MCF 10A (cell line): ENCODE measurements around the gene ATG4A. TPM values are rescaled to one million over a fixed set of nuclear protein-coding genes. Genes with fewer than 3 reads are reported as not detected.

Experiments used
- BruUV-seq: library from RNA; stranded (reverse); fragments of 400-500 nt; replicated peaks from 2 replicates; lab custom pipeline; 2021; lab: Mats Ljungman, UMichigan
- CTCF ChIA-PET: fragments of 300-600 bp; sonication (Branson Sonifier 250); formaldehyde crosslinking; extraction: SDS; loops from one replicate; lab custom pipeline; 2021; ENCODE audit warnings: antibody characterized with exemption, inconsistent platforms; lab: Yijun Ruan, JAX
- POLR2A ChIA-PET: fragments of 300-600, 350-650 bp; sonication (Branson Sonifier 250); formaldehyde crosslinking; extraction: SDS; loops from one replicate; lab custom pipeline; 2020; ENCODE audit warnings: antibody characterized with exemption, inconsistent platforms; lab: Yijun Ruan, JAX
- DNase-seq: peaks from one replicate; pipeline ENCODE4 v3.0.0-alpha.2; 2018; ENCODE audit not compliant: unreplicated experiment
- H3K27ac Mint-ChIP-seq: one replicate; pipeline ENCODE4 v1.8.0; 2022; ENCODE audit warnings: mild to moderate bottlenecking, low read depth, mixed read lengths; ENCODE audit not compliant: unreplicated experiment
- H3K27me3 Mint-ChIP-seq: one replicate; pipeline ENCODE4 v1.8.0; 2022; ENCODE audit warnings: mixed read lengths; ENCODE audit not compliant: insufficient read depth, unreplicated experiment
- H3K36me3 Mint-ChIP-seq: one replicate; pipeline ENCODE4 v1.8.0; 2022; ENCODE audit warnings: mild to moderate bottlenecking, moderate library complexity, mixed read lengths; ENCODE audit not compliant: insufficient read depth, unreplicated experiment
- H3K4me1 Mint-ChIP-seq: one replicate; pipeline ENCODE4 v1.8.0; 2022; ENCODE audit warnings: mixed read lengths; ENCODE audit not compliant: insufficient read depth, unreplicated experiment
- H3K4me3 Mint-ChIP-seq: one replicate; pipeline ENCODE4 v1.8.0; 2022; ENCODE audit warnings: mild to moderate bottlenecking, moderate library complexity, mixed read lengths; ENCODE audit not compliant: unreplicated experiment
- H3K9me3 Mint-ChIP-seq: one replicate; pipeline ENCODE4 v1.8.0; 2022; ENCODE audit warnings: mixed read lengths; ENCODE audit not compliant: unreplicated experiment
- intact Hi-C: fragments of 100-400 bp; cut with micrococcal nuclease; formaldehyde crosslinking; loops from 2 replicates; pipeline ENCODE4 v1.14.1; 2022
- total RNA-seq: library from RNA; stranded (reverse); gene quantifications from 2 replicates; pipeline ENCODE4 v1.2.3, GENCODE V29; 2022
- TF ChIP-seq, protein P1 (sequence below): fragments of 200-600 bp; IDR thresholded peaks from one replicate; pipeline ENCODE4 v1.8.0; 2022; ENCODE audit warnings: antibody characterized with exemption, mild to moderate bottlenecking; ENCODE audit not compliant: unreplicated experiment

The ATG4A gene
- total RNA-seq, 1 experiment from 2014 or later: 7.3 TPM

DNA sequence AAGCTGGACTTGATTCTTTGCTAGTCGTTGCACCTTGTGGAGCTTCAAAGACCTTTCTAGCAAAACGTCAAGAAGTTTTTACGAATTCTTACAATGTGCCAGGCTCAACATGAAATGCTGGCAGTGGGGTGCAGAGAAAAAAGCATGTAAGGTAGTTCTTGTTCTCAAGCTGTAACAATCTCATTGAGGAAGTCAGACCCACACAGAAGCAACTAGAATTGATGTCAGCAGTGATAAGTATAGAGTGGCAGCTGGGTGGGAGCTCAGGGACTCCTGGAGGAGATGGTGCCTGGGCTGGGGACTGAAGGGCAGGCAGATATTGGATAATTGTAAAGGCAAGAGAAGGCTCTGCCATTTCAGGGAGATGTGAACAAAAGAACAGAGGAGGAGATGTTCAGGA, 82.3 kb downstream of the ATG4A start:
- H3K4me3 Mint-ChIP-seq: no peak overlapping the region
- no peaks in the 10 kb centered on the region for H3K4me1 Mint-ChIP-seq
- DNase-seq: no peak
- peaks cover 45% of the 10 kb centered on the region for H3K36me3 Mint-ChIP-seq
- POLR2A ChIA-PET: no interaction called here
- no TSS peak for BruUV-seq
- H3K27ac Mint-ChIP-seq: no peak overlapping the region
- H3K27me3 Mint-ChIP-seq: peaks cover 65% of the 10 kb centered on the region
- intact Hi-C loops: no loop called here
- TF ChIP-seq, protein P1, sequence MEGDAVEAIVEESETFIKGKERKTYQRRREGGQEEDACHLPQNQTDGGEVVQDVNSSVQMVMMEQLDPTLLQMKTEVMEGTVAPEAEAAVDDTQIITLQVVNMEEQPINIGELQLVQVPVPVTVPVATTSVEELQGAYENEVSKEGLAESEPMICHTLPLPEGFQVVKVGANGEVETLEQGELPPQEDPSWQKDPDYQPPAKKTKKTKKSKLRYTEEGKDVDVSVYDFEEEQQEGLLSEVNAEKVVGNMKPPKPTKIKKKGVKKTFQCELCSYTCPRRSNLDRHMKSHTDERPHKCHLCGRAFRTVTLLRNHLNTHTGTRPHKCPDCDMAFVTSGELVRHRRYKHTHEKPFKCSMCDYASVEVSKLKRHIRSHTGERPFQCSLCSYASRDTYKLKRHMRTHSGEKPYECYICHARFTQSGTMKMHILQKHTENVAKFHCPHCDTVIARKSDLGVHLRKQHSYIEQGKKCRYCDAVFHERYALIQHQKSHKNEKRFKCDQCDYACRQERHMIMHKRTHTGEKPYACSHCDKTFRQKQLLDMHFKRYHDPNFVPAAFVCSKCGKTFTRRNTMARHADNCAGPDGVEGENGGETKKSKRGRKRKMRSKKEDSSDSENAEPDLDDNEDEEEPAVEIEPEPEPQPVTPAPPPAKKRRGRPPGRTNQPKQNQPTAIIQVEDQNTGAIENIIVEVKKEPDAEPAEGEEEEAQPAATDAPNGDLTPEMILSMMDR: no peak
- CTCF ChIA-PET: no interaction called here
- no peaks in the 10 kb centered on the region for H3K9me3 Mint-ChIP-seq

DNA sequence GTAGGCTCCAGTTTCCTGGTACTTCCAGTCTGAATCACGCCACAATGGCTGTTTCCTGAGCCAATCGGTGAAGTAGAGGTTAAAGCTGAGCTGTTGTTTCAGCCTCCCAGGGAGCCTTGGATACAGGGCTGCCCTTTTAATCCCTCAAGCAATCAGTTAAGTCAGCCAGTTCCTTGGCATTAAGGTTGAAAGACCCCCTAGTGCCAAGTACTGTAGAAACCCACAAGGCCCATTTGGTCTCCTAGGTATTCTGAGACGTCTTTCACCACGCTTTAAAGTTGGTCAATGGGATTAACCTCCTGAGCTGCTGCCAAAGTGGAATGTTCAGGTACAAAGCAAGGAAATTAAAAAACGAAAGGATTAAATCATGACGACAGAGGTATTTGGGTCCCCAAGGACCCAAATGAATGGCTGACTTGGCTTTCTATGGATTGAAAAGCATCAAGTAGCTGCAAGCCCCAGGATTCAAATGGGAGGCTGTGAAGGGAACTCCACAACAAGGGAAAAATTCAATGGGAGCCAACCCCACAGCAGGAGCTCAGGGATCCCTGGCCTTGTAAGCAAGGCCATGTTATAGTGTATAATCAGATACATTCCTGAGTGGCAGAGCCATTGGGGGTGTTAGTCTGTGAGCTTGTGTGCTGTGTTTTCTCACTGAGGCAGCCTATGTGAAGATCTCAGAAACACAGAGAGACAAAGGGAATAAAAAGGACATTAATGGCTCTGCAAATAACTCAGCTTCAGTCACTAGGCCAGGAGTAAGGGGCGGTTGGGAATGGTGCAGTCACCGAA, 86.0 kb downstream of the ATG4A start:
- H3K4me3 Mint-ChIP-seq: no peak overlapping the region
- H3K36me3 Mint-ChIP-seq: peaks cover 42% of the 10 kb centered on the region
- H3K4me1 Mint-ChIP-seq: no peaks in the 10 kb centered on the region
- no peak overlapping the region for H3K27ac Mint-ChIP-seq
- ChIA-PET POLR2A (no interaction called here), CTCF (no interaction called here)
- DNase-seq: no peak
- no peaks in the 10 kb centered on the region for H3K9me3 Mint-ChIP-seq
- intact Hi-C loops: no loop called here
- no TSS peak for BruUV-seq
- TF ChIP-seq, protein P1: no peak
- H3K27me3 Mint-ChIP-seq: peaks cover 67% of the 10 kb centered on the region

GRCh38 chrX:108178143-108178498, 86.5 kb downstream of the ATG4A start:
- Mint-ChIP-seq H3K4me1 (no peaks in the 10 kb centered on the region), H3K27ac (no peak overlapping the region), H3K36me3 (peaks cover 44% of the 10 kb centered on the region), H3K9me3 (no peaks in the 10 kb centered on the region), H3K4me3 (no peak overlapping the region), H3K27me3 (peaks cover 68% of the 10 kb centered on the region)
- BruUV-seq: no TSS peak
- POLR2A ChIA-PET: no interaction called here
- intact Hi-C loops: no loop called here
- TF ChIP-seq, protein P1: no peak
- CTCF ChIA-PET: no interaction called here
- no peak for DNase-seq

GRCh38 chrX:108186811-108187210, 95.2 kb downstream of the ATG4A start:
- Mint-ChIP-seq H3K9me3 (no peaks in the 10 kb centered on the region), H3K4me3 (no peak overlapping the region), H3K27me3 (peaks cover 98% of the 10 kb centered on the region), H3K27ac (peak overlapping the region; percentile 41), H3K4me1 (peaks cover 13% of the 10 kb centered on the region), H3K36me3 (peaks cover 60% of the 10 kb centered on the region)
- intact Hi-C loops: no loop called here
- peak; percentile 70 for DNase-seq
- ChIA-PET CTCF (interaction anchor here (0.6 kb wide), 1 partner anchor 27 kb away, joined by 3 read pairs; no protein-coding TSS in a partner anchor), POLR2A (no interaction called here)
- no TSS peak for BruUV-seq
- TF ChIP-seq, protein P1: no peak
